ENCODE measurements around the gene CCDC102B.

Gene CCDC102B

GRCh38 chr18:69097349-69097748 is 299.5 kb downstream of the CCDC102B start:
- Histone ChIP-seq H3K4me1 (ENCODE audit: control insufficient read depth in 2 of 2, insufficient read depth in 2 of 2, low read length in 2 of 2) (no peaks in the 10 kb centered on the region), H3K27me3 (ENCODE audit: control insufficient read depth in 2 of 2, insufficient read depth in 2 of 2, low read length in 2 of 2) (no peaks in the 10 kb centered on the region), H3K36me3 (ENCODE audit: control insufficient read depth in 2 of 2, insufficient read depth in 2 of 2, low read length in 2 of 2) (no peaks in the 10 kb centered on the region), H3K27ac (ENCODE audit: low read depth in 2 of 2, low read length in 2 of 2) (no peak overlapping the region), H3K9ac (ENCODE audit: low read depth in 1 of 2, low read length in 2 of 2) (no peak overlapping the region), H3K4me3 (ENCODE audit: low read length in 2 of 2) (no peak overlapping the region), H3K9me3 (ENCODE audit: control insufficient read depth in 2 of 2, low read length in 2 of 2) (no peaks in the 10 kb centered on the region)

GRCh38 chr18:69102959-69103358 is 305.1 kb downstream of the CCDC102B start:
- Histone ChIP-seq H3K9me3 (ENCODE audit: control insufficient read depth in 2 of 2, low read length in 2 of 2) (no peaks in the 10 kb centered on the region), H3K27ac (ENCODE audit: low read depth in 2 of 2, low read length in 2 of 2) (no peak overlapping the region), H3K27me3 (ENCODE audit: control insufficient read depth in 2 of 2, insufficient read depth in 2 of 2, low read length in 2 of 2) (no peaks in the 10 kb centered on the region), H3K4me3 (ENCODE audit: low read length in 2 of 2) (no peak overlapping the region), H3K36me3 (ENCODE audit: control insufficient read depth in 2 of 2, insufficient read depth in 2 of 2, low read length in 2 of 2) (no peaks in the 10 kb centered on the region), H3K4me1 (ENCODE audit: control insufficient read depth in 2 of 2, insufficient read depth in 2 of 2, low read length in 2 of 2) (no peaks in the 10 kb centered on the region), H3K9ac (ENCODE audit: low read depth in 1 of 2, low read length in 2 of 2) (no peak overlapping the region)
